GM21619 (cell line): ENCODE results near the gene SLC26A6.

ENCODE experiments used
- ATAC-seq: cut with Tn5 transposase; IDR thresholded peaks from one replicate; pipeline ENCODE4 v1.9.1; 2021; ENCODE audit not compliant: unreplicated experiment

SLC26A6 gene

GRCh38 chr3:48581621-48582481 is 53.4 kb downstream of the SLC26A6 start:
- no peak for ATAC-seq

GRCh38 chr3:48576647-48577046 is 58.6 kb downstream of the SLC26A6 start:
- ATAC-seq, result no peak
